HepG2 (cell line): ENCODE results near the gene MYOZ1. TPM values are rescaled to one million over a fixed set of nuclear protein-coding genes. Genes with fewer than 3 reads are reported as not detected.
A peak's percentile ranks its signal among the peaks of the same experiment; 100 is the strongest.

Experiments
- ATAC-seq: fragments of 200-7000 bp; cut with Tn5 transposase; 3 replicates; pipeline ENCODE4 v1.9.1; 2020; ENCODE audit warnings: mild to moderate bottlenecking, moderate library complexity
- BruUV-seq: library from RNA; stranded (reverse); fragments of 400-500 nt; replicated peaks from 2 replicates; lab custom pipeline; 2021; lab: Mats Ljungman, UMichigan
- CTCF ChIA-PET: fragments of 300-600 bp; formaldehyde crosslinking; extraction: SDS; loops from one replicate; lab custom pipeline; 2021; ENCODE audit warnings: low total read pairs, inconsistent platforms, low intra/inter-chr PET ratio; lab: Yijun Ruan, JAX
- POLR2A ChIA-PET: fragments of 350-600 bp; sonication (Branson Sonifier 250); formaldehyde crosslinking; loops from one replicate; lab custom pipeline; 2020; ENCODE audit warnings: antibody characterized with exemption, inconsistent platforms; lab: Yijun Ruan, JAX
- DNase-seq: peaks from one replicate; pipeline ENCODE4 v3.0.0-alpha.2; 2015; ENCODE audit warnings: low spot score
- FAIRE-seq: peaks from 3 replicates; lab custom pipeline; 2011; peaks lifted over from hg19 to GRCh38; lab: Jason Lieb, UNC
- H2AFZ ChIP-seq: one replicate; pipeline ENCODE4 v1.6.1; 2011; ENCODE audit warnings: low read length, inconsistent platforms
- H3K27ac ChIP-seq: fragments of 300-600 bp; 3 replicates; pipeline ENCODE4 v1.8.0; 2011; ENCODE audit warnings: mixed run types, mild to moderate bottlenecking, mixed read lengths, low read length, inconsistent platforms; ENCODE audit not compliant: insufficient read depth; ENCODE audit errors: extremely low read length
- H3K27me3 ChIP-seq, 2 experiments: fragments of 200-600 bp in 1 of 2; 2 replicates in 1 of 2; 3 replicates in 1 of 2; pipeline versions ENCODE4 v1.6.0 to v1.8.0; 2011; ENCODE audit warnings: low read length in 2 of 2, mild to moderate bottlenecking in 2 of 2, moderate library complexity in 2 of 2, inconsistent platforms in 1 of 2; ENCODE audit not compliant: insufficient read depth in 2 of 2, control insufficient read depth in 1 of 2
- H3K36me3 ChIP-seq, 2 experiments: fragments of 200-600 bp in 1 of 2; replicated peaks in 1 of 2; 2 replicates in 1 of 2; 3 replicates in 1 of 2; pipeline versions ENCODE4 v1.5.1 to v1.8.0; 2011; ENCODE audit warnings: low read length in 2 of 2, inconsistent platforms in 1 of 2; ENCODE audit not compliant: insufficient read depth in 2 of 2, control insufficient read depth in 1 of 2
- H3K4me1 ChIP-seq: 2 replicates; pipeline ENCODE4 v1.5.1; 2012; ENCODE audit warnings: low read length, inconsistent platforms; ENCODE audit not compliant: insufficient read depth
- H3K4me2 ChIP-seq: 2 replicates; pipeline ENCODE4 v1.6.0; 2011; ENCODE audit warnings: low read depth, low read length, inconsistent platforms
- H3K4me3 ChIP-seq, 3 experiments: fragments of 200-600 bp in 1 of 3; sonication (generic), shearing (Covaris generic) in 1 of 3; replicated peaks in 1 of 3; 2 replicates each; pipeline ENCODE4 v1.5.1; 2011 to 2016; ENCODE audit warnings: low read length in 3 of 3, inconsistent platforms in 2 of 3, low read depth in 2 of 3, mild to moderate bottlenecking in 2 of 3, control low read depth in 1 of 3, mixed read lengths in 1 of 3; ENCODE audit not compliant: insufficient read depth in 1 of 3
- H3K79me2 ChIP-seq: one replicate; pipeline ENCODE4 v1.6.1; 2011; ENCODE audit warnings: low read length, inconsistent platforms; ENCODE audit not compliant: insufficient read depth
- H3K9ac ChIP-seq: 2 replicates; pipeline ENCODE4 v1.6.0; 2011; ENCODE audit warnings: mild to moderate bottlenecking, low read depth, low read length, inconsistent platforms; ENCODE audit not compliant: insufficient read depth
- H3K9me3 ChIP-seq: 2 replicates; pipeline ENCODE4 v1.5.1; 2012; ENCODE audit warnings: mild to moderate bottlenecking, low read length
- H4K20me1 ChIP-seq: 2 replicates; pipeline ENCODE4 v1.6.0; 2011; ENCODE audit warnings: inconsistent platforms, mild to moderate bottlenecking, low read length, moderate library complexity; ENCODE audit not compliant: insufficient read depth
- MAFF ChIP-seq: IDR thresholded peaks from 2 replicates; pipeline ENCODE4 v1.6.1; 2011; ENCODE audit warnings: low read depth, low read length, improper control_type of control experiment
- RAD21 ChIP-seq: fragments of 450-650 bp; formaldehyde crosslinking; IDR thresholded peaks from 2 replicates; pipeline ENCODE4 v1.5.0; 2020; ENCODE audit warnings: mild to moderate bottlenecking
- SMC3 ChIP-seq: IDR thresholded peaks from 2 replicates; pipeline ENCODE4 v1.6.1; 2011; ENCODE audit warnings: low read length, improper control_type of control experiment
- ZNF121 ChIP-seq: sonication (generic); formaldehyde crosslinking; IDR thresholded peaks from 2 replicates; pipeline ENCODE4 v1.5.0; 2020; ENCODE audit warnings: mild to moderate bottlenecking, missing genetic modification reagents
- ZNF660 ChIP-seq: sonication (generic); formaldehyde crosslinking; IDR thresholded peaks from 2 replicates; pipeline ENCODE4 v1.5.1; 2020; ENCODE audit warnings: mild to moderate bottlenecking, low read depth, missing genetic modification reagents, borderline replicate concordance
- WGBS: methylation state at CpG from one replicate; pipeline ENCODE4 v1.1.6; 2017; ENCODE audit warnings: low lambda C conversion rate; 5-methylcytosine and 5-hydroxymethylcytosine counted together
- in situ Hi-C: cut with HindIII; loops from 2 replicates; pipeline ENCODE4 v1.10.0; 2017; ENCODE audit warnings: low pct_unique_long_range_greater_than_20kb; ENCODE audit not compliant: extremely low pct_ligation_motif_present
- intact Hi-C: fragments of 100-400 bp; cut with micrococcal nuclease; formaldehyde crosslinking; loops from one replicate; pipeline ENCODE4 v1.10.0; 2022; ENCODE audit not compliant: unreplicated experiment
- polyA plus RNA-seq, 8 experiments: library from polyadenylated mRNA; depleted of rRNA in 3 of 8; stranded (reverse) in 7 of 8; unstranded in 1 of 8; fragments of >200 nt; fragmentation: Illumina TruSeq in 4 of 8; extraction: Trizol in 4 of 8; gene quantifications; 2 replicates each; pipeline versions ENCODE4 v1.2.1 to v1.2.3, GENCODE V29; 2011 to 2016; ENCODE audit warnings: low read depth in 4 of 8, missing spikeins in 1 of 8, mixed read lengths in 1 of 8; ENCODE audit not compliant: insufficient read depth in 1 of 8
- total RNA-seq, 5 experiments: library from RNA; depleted of rRNA; stranded (reverse); fragments of >200 nt; fragmentation: Illumina TruSeq; extraction: Trizol; gene quantifications; 2 replicates each; pipeline ENCODE4 v1.2.3, GENCODE V29; 2016; ENCODE audit warnings: low read depth in 1 of 5

Gene MYOZ1
- total and polyA plus RNA-seq, 2 of the 13 experiments (the other 11 are each of a cell fraction or from before 2014, with no cell fraction given): not detected

- TF ChIP-seq MAFF: no peak
- TF ChIP-seq SMC3: peak; percentile 98
- TF ChIP-seq RAD21 (CRISPR knock-in tag): peak; percentile 87
Observed at GRCh38 chr10:73644015-73644743, 2.9 kb upstream of the MYOZ1 start (continued).

GRCh38 chr10:73643362-73643761, 2.1 kb upstream of the MYOZ1 start:
- Histone ChIP-seq H3K79me2 (no peaks in the 10 kb centered on the region), H3K4me3 (no peak overlapping the region), H2AFZ (no peak overlapping the region), H3K9ac (no peak overlapping the region), H3K27ac (no peak overlapping the region), H3K9me3 (no peaks in the 10 kb centered on the region), H3K4me1 (peaks cover 20% of the 10 kb centered on the region), H4K20me1 (no peaks in the 10 kb centered on the region), H3K36me3 (no peaks in the 10 kb centered on the region), H3K4me2 (no peak overlapping the region), H3K27me3 (peaks cover 1 to 19% of the 10 kb centered on the region in 2 experiments; a peak in 4 of 5 replicates)
- ChIA-PET POLR2A (interaction anchor here (0.9 kb wide), 1 partner anchor 18 kb away, joined by 3 read pairs; no protein-coding TSS in a partner anchor), CTCF (interaction anchor here (3.9 kb wide), 1 partner anchor 114 kb away, joined by 85 read pairs; no protein-coding TSS in a partner anchor)
- ATAC-seq (no peak), DNase-seq (no peak), FAIRE-seq (no peak)
- WGBS: 43% methylated on average over 2 of the region's 2 CpGs
- intact Hi-C loops (loop anchor here (5.0 kb wide), 1 partner anchor 231 kb away; the partner anchor contains the start of gene ANXA7), in situ Hi-C loops (loop anchor here (5.0 to 25.0 kb wide), 2 partner anchors 116 to 381 kb away; partner anchors contain the start of gene MRPS16)
- TF ChIP-seq ZNF660 (CRISPR knock-in tag) (no peak), ZNF121 (CRISPR knock-in tag) (peak; percentile 62; the same call in 1 of the 2 replicates)
- BruUV-seq: no TSS peak
